Measurements from ENCODE around the gene KDM6A.
A peak's percentile ranks its signal among the peaks of the same experiment; 100 is the strongest.
"Not testable (repeated sequence)": the region's sequence is repeated elsewhere in the genome, so short reads cannot be mapped to it uniquely, and the experiment has no call there.

Gene KDM6A

DNA sequence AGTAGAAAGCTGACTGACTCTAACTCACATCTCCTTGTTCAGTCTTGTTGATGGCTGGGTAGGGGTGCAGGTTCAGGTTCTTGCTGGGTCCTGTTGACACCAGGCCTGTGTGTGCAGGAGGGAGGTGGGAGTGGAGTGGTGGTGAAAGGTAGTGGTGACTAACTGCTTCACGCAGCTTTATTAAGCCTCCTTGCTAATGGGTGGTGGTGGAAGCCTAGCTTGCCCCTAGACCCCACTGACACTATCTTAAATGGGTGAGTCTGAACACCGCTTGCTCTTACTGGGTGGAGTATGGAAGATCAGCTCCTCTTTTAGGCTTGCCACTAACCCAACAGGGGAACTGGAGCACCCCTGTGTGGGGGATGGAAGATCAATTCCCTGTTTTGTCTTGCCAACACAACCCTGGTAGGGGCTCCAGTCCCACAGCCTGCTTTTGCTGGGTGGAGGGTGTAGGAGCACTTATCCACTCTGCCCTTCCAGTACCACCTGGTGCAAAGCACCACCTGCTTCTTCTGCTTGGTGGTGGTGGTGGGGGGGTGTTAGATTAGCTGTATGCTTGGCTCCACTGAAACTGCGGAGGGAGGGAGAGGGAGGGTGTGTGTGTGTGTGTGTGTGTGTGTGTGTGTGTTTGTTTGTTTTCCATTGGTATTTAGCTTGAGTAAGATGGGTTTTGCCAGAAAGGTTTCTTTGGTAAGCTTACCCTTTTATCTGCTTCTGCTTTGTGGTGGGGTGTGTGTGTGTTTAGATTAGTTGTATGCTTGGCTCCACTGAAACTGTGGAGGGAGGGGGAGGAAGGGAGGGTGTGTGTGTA, 25.6 kb downstream of the KDM6A start:
- Mint-ChIP-seq H3K27ac (peak overlapping the region; percentile 68), H3K9me3 (peaks cover 18% of the 10 kb centered on the region), H3K36me3 (ENCODE audit: low read depth) (peaks cover 37% of the 10 kb centered on the region), H3K4me3 (peak overlapping the region; percentile 50), H3K27me3 (ENCODE audit: low read depth) (no peaks in the 10 kb centered on the region), H3K4me1 (ENCODE audit: low read depth) (peaks cover 27% of the 10 kb centered on the region)
- peak; percentile 7 for DNase-seq (ENCODE audit: low spot score)

DNA sequence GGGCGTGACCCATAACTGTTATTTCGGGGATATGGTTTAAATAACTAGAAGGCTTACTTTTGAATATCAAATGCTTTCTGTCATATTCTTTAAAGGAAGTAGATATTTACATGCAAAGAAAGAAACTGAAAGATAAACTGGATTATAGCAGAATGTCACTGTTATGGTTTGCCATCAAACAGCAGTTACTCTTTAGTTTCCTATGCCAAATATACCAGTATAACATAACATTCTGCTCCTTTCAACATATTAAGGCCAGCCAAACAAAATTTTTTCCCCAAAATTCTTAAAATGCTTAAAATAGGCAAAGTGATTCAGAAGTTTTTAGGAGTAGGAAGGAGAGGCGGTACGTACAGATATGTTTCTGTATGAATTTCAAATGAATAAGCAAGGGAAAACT, 27.0 kb downstream of the KDM6A start:
- Mint-ChIP-seq H3K9me3 (peaks cover 17% of the 10 kb centered on the region), H3K27ac (peak overlapping the region; percentile 68), H3K36me3 (ENCODE audit: low read depth) (peaks cover 36% of the 10 kb centered on the region), H3K4me3 (peak overlapping the region; percentile 59), H3K4me1 (ENCODE audit: low read depth) (peaks cover 30% of the 10 kb centered on the region), H3K27me3 (ENCODE audit: low read depth) (no peaks in the 10 kb centered on the region)
- no peak for DNase-seq (ENCODE audit: low spot score)

DNA sequence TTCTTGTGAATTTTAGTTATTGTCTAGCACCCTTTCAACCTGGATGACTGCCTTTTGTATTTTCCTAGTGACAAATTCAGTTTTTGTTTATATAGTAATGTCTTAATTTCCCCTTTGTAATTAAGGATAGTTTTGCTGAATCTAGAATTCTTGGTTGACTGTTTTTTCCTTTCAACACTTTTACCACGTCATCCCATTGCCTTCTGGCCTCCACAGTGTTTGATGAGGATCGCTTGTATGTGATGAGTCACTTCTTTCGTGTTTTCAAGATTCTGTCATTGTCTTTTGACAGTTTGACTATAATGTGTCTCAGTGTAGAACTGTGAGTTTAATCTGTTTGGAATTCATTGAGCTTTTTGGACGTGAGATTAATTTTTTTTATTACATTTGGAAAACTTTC, 30.1 kb downstream of the KDM6A start:
- peaks cover 17% of the 10 kb centered on the region for H3K9me3 Mint-ChIP-seq
- peak overlapping the region; percentile 15 for H3K4me3 Mint-ChIP-seq
- H3K36me3 Mint-ChIP-seq (ENCODE audit: low read depth) = peaks cover 24% of the 10 kb centered on the region
- H3K4me1 Mint-ChIP-seq (ENCODE audit: low read depth) = peaks cover 36% of the 10 kb centered on the region
- peak overlapping the region; percentile 79 for H3K27ac Mint-ChIP-seq
- no peaks in the 10 kb centered on the region for H3K27me3 Mint-ChIP-seq (ENCODE audit: low read depth)
- peak; percentile 5 for DNase-seq (ENCODE audit: low spot score)

DNA sequence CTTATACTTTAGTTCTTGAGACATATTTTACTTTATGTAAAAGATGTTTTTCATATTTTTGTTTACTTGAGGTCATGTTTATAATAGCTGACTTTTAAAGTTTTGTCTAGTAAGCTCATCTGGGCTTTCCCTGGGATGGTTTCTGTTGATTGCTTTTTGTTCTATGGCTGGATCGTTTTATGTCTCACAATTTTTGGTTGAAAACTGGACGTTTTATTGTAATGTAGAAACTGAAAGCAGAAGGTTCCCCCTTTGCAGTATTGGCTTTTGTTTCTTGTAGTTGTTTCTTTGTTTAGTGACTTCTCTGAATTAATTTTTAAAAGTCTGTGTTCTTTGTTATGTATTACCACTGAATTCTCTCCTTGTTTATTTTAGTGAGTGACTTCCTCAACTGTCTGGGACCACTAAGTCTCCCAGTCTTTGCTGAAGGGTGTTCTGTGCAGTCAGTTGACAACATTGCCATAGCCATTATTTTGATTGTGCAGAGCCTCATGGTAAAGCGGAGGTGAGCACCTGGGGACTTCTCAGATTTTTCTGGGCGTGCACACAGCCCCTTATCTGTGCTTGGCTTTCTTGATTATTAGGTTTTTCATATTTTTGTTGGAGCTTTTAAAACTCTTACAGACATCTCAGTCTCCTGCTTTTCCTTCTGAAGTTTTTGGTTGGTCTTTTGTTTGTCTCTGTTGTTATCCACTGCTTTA, 31.0 kb downstream of the KDM6A start:
- Mint-ChIP-seq H3K9me3 (peaks cover 17% of the 10 kb centered on the region), H3K27ac (peak overlapping the region; percentile 31), H3K4me1 (ENCODE audit: low read depth) (peaks cover 31% of the 10 kb centered on the region), H3K27me3 (ENCODE audit: low read depth) (no peaks in the 10 kb centered on the region), H3K36me3 (ENCODE audit: low read depth) (peaks cover 23% of the 10 kb centered on the region), H3K4me3 (peak overlapping the region; percentile 44)
- no peak for DNase-seq (ENCODE audit: low spot score)

DNA sequence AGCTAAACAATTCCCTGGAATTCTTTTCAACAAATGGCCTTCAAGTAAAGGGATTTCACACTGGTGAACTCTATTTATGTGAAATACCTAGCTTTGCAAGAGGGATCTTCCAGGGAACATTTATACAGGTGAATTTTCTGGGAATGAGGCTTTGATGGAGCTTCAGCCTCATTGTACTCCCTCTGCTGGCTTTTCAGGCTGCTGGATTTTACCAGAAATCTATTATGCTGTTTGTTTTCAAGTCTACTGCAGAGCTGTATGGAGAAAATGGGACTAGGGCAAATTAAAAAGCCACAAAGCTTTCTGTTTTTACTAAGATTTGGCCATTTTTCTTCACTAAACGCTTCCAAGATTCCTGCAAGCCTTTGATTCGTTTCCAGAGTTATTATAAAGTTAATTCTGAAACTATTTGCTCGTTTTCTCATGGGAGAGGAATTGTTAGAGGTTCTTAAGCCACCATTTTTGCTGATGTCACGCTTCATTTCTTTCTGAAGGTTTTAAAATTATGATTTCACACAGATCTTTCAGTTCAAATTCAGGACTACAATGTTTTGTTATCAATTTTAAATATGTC, 31.6 kb downstream of the KDM6A start:
- H3K27ac Mint-ChIP-seq = peak overlapping the region; percentile 31
- DNase-seq (ENCODE audit: low spot score) = no peak
- no peak overlapping the region for H3K4me3 Mint-ChIP-seq
- peaks cover 17% of the 10 kb centered on the region for H3K9me3 Mint-ChIP-seq
- peaks cover 25% of the 10 kb centered on the region for H3K36me3 Mint-ChIP-seq (ENCODE audit: low read depth)
- H3K27me3 Mint-ChIP-seq (ENCODE audit: low read depth) = no peaks in the 10 kb centered on the region
- H3K4me1 Mint-ChIP-seq (ENCODE audit: low read depth) = peaks cover 25% of the 10 kb centered on the region

DNA sequence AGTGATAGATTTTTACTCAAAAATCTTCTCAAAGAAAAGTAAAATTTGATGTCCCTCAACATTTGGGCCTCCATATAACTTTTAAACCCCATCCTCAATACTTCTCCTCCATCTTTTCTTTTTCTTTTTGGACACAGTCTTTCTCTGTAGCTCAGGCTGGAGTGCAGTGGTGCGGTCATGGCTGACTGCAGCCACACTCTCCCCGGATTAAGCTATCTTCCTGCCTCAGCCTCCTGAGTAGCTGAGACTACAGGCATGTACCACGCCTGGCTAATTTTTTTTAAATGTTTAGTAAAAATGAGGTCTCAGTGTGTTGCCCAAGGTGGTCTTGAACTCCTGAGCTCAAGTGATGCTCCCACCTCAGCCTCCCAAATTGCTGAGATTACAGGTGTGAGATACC, 33.1 kb downstream of the KDM6A start:
- no peak overlapping the region for H3K27ac Mint-ChIP-seq
- peaks cover 20% of the 10 kb centered on the region for H3K4me1 Mint-ChIP-seq (ENCODE audit: low read depth)
- no peak overlapping the region for H3K4me3 Mint-ChIP-seq

DNA sequence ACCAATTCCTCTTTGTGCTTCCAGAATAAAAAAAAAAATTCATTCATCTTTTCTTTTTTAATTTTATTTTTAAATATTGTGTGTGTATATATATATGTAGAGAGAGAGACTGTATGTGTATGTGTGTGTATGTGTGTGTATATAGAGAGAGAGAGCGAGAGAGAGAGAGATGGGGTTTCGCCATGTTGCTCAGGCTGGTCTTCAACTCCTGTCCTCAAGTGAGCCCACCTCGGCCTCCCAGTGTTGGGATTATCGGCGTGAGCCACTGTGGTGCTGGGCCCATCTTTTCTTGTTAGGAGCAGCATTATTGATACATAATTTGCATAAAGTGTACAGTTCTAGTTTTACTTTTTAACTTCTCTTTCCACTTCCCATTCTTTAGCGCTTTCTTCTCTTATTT, 33.6 kb downstream of the KDM6A start:
- Mint-ChIP-seq H3K4me3 (no peak overlapping the region), H3K36me3 (ENCODE audit: low read depth) (peaks cover 22% of the 10 kb centered on the region), H3K9me3 (peaks cover 17% of the 10 kb centered on the region)

More for the DNA sequence above, 33.1 kb downstream of the KDM6A start:
- H3K27me3 Mint-ChIP-seq (ENCODE audit: low read depth) = no peaks in the 10 kb centered on the region
- peaks cover 17% of the 10 kb centered on the region for H3K9me3 Mint-ChIP-seq
- DNase-seq (ENCODE audit: low spot score) = no peak
- peaks cover 24% of the 10 kb centered on the region for H3K36me3 Mint-ChIP-seq (ENCODE audit: low read depth)

DNA sequence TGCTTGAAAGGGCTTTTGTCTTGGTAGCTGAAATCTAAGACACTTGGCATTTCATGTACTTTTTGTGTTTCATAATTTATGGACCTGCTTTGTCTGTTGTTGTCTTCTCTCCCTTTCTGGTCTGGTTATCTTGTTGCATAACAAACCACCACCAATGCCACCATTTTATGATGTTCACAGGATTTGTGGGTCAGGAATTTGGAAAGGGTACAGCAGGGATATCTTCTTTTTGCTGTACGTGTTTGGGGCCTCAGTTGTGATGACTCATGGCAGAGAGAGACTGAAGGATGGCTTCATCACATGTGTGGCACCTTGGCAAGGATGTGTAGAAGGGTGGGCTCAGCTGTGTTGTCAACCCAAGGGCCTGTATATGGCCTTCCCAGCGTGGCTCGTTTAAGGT, 35.2 kb downstream of the KDM6A start:
- DNase-seq (ENCODE audit: low spot score) = no peak
- Mint-ChIP-seq H3K4me3 (no peak overlapping the region), H3K9me3 (peaks cover 15% of the 10 kb centered on the region), H3K27me3 (ENCODE audit: low read depth) (no peaks in the 10 kb centered on the region), H3K27ac (no peak overlapping the region), H3K4me1 (ENCODE audit: low read depth) (peaks cover 18% of the 10 kb centered on the region), H3K36me3 (ENCODE audit: low read depth) (peaks cover 17% of the 10 kb centered on the region)

More for the DNA sequence above, 33.6 kb downstream of the KDM6A start:
- no peak for DNase-seq (ENCODE audit: low spot score)
- H3K27me3 Mint-ChIP-seq (ENCODE audit: low read depth) = no peaks in the 10 kb centered on the region
- H3K4me1 Mint-ChIP-seq (ENCODE audit: low read depth) = peaks cover 20% of the 10 kb centered on the region
- no peak overlapping the region for H3K27ac Mint-ChIP-seq

DNA sequence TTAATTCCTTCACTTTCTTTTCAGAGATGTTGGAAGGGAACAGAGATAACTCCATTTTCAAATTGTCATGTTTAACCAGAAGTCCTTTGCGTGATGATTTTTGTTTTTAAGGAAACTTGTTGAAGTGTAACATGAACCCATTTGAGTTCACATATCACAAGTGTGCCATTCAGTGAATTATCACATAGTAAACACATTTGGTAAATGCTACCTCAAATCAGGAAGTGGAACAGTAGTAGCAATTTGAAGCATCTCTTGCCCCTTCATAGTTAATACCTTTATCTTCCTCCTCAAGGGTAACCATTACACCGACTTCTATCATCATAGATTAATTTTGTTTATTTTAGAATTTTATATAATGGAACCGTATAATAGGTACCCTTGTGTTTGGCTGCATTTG, 35.8 kb downstream of the KDM6A start:
- Mint-ChIP-seq H3K27me3 (ENCODE audit: low read depth) (no peaks in the 10 kb centered on the region), H3K36me3 (ENCODE audit: low read depth) (peaks cover 13% of the 10 kb centered on the region), H3K9me3 (peaks cover 8% of the 10 kb centered on the region), H3K4me3 (no peak overlapping the region), H3K4me1 (ENCODE audit: low read depth) (peaks cover 14% of the 10 kb centered on the region), H3K27ac (no peak overlapping the region)
- no peak for DNase-seq (ENCODE audit: low spot score)

DNA sequence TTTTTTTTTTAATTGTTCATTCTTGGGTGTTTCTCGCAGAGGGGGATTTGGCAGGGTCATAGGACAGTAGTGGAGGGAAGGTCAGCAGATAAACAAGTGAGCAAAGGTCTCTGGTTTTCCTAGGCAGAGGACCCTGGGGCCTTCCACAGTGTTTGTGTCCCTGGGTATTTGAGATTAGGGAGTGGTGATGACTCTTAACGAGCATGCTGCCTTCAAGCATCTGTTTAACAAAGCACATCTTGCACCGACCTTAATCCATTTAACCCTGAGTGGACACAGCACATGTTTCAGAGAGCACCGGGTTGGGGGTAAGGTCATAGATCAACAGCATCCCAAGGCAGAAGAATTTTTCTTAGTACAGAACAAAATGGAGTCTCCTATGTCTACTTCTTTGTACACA, 37.5 kb downstream of the KDM6A start:
- not testable (repeated sequence) for H3K27ac Mint-ChIP-seq; DNase-seq (ENCODE audit: low spot score); H3K9me3 Mint-ChIP-seq; H3K4me3 Mint-ChIP-seq; H3K27me3 Mint-ChIP-seq (ENCODE audit: low read depth)
- peaks cover 16% of the 10 kb centered on the region for H3K4me1 Mint-ChIP-seq (ENCODE audit: low read depth)
- peaks cover 11% of the 10 kb centered on the region for H3K36me3 Mint-ChIP-seq (ENCODE audit: low read depth)

DNA sequence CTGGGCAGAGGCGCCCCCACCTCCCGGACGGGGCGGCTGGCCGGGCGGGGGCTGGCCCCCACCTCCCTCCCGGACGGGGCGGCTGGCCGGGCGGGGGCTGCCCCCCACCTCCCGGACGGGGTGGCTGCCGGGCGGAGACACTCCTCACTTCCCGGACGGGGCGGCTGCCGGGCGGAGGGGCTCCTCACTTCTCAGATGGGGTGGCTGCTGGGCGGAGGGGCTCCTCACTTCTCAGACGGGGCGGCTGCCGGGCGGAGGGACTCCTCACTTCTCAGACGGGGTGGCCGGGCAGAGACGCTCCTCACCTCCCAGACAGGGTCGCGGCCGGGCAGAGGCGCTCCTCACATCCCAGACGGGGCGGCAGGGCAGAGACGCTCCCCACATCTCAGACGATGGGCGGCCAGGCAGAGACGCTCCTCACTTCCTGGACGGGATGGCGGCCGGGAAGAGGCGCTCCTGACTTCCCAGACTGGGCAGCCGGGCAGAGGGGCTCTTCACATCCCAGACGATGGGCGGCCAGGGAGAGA, 38.1 kb downstream of the KDM6A start:
- H3K4me1 Mint-ChIP-seq (ENCODE audit: low read depth) = peaks cover 16% of the 10 kb centered on the region
- H3K27me3 Mint-ChIP-seq (ENCODE audit: low read depth); H3K4me3 Mint-ChIP-seq: not testable (repeated sequence)

DNA sequence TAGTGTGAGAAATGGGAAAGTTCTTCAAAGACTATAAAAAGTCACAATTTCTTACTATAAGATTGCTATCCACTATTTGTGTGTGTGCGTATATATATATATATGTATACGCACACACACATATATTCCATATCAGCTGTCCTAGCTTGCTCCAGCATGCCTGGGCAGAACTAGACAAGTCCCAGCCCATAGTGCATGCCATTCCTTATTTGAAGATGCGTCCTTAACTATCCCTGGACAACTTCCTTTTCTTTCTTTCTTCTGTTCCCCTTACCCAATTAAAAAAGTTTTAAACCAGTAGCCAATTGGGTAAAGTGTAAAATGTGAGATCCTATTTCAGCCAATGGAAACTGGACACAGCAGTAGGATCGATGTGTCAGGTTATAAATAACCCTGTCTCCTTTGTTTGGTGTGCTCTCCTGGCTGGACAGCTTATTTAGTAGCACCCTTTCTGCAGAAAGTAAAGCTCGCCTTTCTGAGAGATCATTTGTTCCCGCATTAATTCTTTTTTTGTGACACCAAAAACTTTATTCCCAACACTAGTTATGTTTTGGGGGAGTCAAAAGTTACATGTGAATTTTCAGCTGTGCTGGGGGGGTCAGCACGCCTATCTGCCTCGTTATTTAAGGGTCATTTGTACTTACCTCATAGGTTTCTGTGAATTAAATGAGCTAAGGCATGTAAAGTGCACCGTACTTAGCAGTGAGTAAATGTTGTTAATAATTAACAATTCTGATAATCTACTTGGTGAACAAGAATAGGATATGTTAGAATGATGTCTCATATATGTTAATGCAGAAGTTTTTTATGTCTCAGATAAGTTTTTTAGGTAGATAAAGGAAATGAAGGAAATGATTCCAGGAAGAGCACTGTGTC, 40.9 kb downstream of the KDM6A start:
- Mint-ChIP-seq H3K27ac (no peak overlapping the region), H3K9me3 (no peaks in the 10 kb centered on the region), H3K4me3 (no peak overlapping the region), H3K36me3 (ENCODE audit: low read depth) (peaks cover 2% of the 10 kb centered on the region), H3K27me3 (ENCODE audit: low read depth) (no peaks in the 10 kb centered on the region), H3K4me1 (ENCODE audit: low read depth) (peaks cover 12% of the 10 kb centered on the region)
- DNase-seq (ENCODE audit: low spot score) = no peak

More for the DNA sequence above, 38.1 kb downstream of the KDM6A start:
- DNase-seq (ENCODE audit: low spot score); H3K36me3 Mint-ChIP-seq (ENCODE audit: low read depth); H3K9me3 Mint-ChIP-seq; H3K27ac Mint-ChIP-seq: not testable (repeated sequence)

DNA sequence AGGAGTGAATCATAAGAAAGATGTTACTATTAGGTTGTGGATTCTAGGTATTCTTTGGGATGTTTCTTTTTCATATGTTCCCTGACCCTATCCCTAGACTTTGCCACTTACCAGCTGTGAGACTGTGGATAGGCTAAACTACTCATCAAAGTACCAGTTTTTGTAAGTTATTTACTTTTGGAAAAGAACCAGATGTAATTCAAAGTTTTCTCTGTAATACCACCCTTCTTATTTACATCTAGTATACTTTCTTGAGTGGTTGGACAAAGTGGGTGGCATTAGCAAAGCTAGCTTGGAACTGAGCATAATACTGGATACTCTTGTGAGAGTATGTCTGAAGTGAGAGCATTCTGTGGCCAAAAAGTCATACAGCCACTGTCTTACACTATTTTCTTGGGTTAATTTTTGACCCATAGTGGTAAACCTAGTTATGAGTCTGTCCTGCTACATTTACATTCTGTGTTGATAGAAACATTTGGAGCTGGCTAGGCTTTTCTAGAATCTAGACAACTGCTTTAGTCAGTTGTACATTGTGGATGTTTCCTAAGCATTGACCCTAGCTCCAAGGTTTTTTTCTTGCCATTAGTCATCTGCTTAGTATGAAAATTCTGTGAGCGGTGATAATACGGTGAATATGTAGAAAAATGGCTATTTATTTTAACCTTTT, 41.7 kb downstream of the KDM6A start:
- H3K36me3 Mint-ChIP-seq (ENCODE audit: low read depth) = peaks cover 3% of the 10 kb centered on the region
- DNase-seq (ENCODE audit: low spot score) = no peak
- H3K27me3 Mint-ChIP-seq (ENCODE audit: low read depth) = no peaks in the 10 kb centered on the region
- H3K9me3 Mint-ChIP-seq = no peaks in the 10 kb centered on the region
- no peak overlapping the region for H3K27ac Mint-ChIP-seq
- no peak overlapping the region for H3K4me3 Mint-ChIP-seq
- H3K4me1 Mint-ChIP-seq (ENCODE audit: low read depth) = peaks cover 14% of the 10 kb centered on the region

All from T-helper 2 cell treated with Interferon-gamma antibody and Interleukin-4, amounts not matched to agents 5 μg/mL and 100 μg/mL, for 36 hours (primary cell).